Adrenal gland (tissue), 5 donors: ENCODE measurements around the gene ADIPOR1.

Experiments
- POLR2A ChIP-seq, 2 donors: fragments of 450-650 bp; IDR thresholded peaks; one replicate each; pipeline ENCODE4 v1.6.1; 2017; ENCODE audit warnings: antibody characterized with exemption in 2 of 2, mild to moderate bottlenecking in 2 of 2, moderate library complexity in 1 of 2
- TF ChIP-seq, protein P1 (sequence below), 6 experiments: fragments of 450-650 bp in 4 of 6; fragments of 200-600 bp in 2 of 6; sonication (generic) in 1 of 6; IDR thresholded peaks; 1 replicate in 5 of 6; 2 replicates in 1 of 6; pipeline versions ENCODE4 v1.5.1 to v1.8.0; 2016 to 2021; ENCODE audit warnings: antibody characterized with exemption in 6 of 6, mild to moderate bottlenecking in 2 of 6, moderate library complexity in 1 of 6
- donor health status: DM: no; HTN: no; CAD: no.

DNA sequence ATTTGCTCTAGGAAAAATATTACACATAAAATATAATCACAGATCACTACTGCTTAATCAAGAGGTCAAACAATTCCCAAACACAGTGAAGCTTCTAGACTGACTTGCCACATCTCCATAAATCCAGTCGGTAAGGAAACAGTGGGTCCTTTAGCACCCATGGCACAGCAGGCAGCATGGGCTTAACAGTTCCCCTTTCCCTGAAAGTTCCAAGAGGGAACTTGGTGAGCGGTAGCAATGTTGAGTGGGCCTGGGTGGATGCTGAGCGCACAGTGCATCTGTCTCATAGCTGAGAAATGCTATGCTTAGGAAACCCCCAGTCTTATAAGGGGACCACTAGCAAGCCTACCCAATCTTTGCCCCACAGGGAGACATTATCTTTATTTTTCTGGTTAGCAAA, 16.7 kb upstream of the ADIPOR1 start:
- TF ChIP-seq, protein P1, sequence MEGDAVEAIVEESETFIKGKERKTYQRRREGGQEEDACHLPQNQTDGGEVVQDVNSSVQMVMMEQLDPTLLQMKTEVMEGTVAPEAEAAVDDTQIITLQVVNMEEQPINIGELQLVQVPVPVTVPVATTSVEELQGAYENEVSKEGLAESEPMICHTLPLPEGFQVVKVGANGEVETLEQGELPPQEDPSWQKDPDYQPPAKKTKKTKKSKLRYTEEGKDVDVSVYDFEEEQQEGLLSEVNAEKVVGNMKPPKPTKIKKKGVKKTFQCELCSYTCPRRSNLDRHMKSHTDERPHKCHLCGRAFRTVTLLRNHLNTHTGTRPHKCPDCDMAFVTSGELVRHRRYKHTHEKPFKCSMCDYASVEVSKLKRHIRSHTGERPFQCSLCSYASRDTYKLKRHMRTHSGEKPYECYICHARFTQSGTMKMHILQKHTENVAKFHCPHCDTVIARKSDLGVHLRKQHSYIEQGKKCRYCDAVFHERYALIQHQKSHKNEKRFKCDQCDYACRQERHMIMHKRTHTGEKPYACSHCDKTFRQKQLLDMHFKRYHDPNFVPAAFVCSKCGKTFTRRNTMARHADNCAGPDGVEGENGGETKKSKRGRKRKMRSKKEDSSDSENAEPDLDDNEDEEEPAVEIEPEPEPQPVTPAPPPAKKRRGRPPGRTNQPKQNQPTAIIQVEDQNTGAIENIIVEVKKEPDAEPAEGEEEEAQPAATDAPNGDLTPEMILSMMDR (IDR thresholded peaks at IDR 0.05): no peak
- no peak for TF ChIP-seq POLR2A (IDR thresholded peaks at IDR 0.05)
